GM19099 (cell line): ENCODE results near the gene FBXO21.

Experiments
- POLR2A ChIP-seq: IDR thresholded peaks from 3 replicates; pipeline ENCODE4 v1.6.1; 2011; ENCODE audit warnings: low read depth; ENCODE audit not compliant: insufficient read length; ENCODE audit errors: extremely low read depth

FBXO21 gene

DNA sequence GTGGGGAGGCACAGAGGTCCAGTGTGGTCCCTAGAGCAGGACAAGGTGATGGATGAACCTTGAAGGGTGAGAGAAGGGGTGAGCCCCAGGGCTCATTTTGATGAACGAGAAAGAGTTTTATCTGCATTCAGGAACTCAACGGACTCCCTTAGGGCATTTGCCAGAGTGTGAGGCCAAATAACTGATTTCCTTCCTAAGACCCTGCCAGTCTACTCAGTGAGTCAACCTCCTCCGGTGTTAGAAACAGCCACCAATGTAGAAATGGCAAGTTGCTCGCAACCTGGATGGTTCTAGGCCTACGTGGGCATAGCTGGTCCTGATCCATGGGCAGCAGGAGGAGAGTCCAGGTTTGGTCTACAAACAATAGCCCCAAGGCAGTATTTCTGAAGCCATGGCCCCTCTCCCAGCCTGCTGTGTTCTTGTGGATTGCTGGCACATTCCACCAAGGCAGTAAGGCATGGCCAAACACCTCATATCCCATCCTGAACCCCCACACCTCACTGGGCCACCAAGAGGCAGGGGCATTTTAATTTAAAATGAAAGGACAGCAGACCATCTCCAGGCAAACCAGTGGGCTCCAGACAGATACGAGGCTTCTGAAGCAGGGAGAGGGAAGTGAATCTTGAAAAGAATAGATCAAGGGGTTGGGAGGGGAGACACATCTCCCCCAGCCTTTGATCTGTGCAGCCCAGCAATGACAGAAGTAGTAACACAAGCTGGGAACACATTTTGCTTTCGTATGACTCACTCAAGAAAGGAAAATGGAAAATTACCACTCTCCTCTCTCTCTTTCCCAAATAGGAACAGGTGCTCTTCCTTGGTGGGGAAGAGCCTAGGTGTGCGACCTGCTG is 65.6 kb downstream of the FBXO21 start:
- TF ChIP-seq POLR2A = no peak

DNA sequence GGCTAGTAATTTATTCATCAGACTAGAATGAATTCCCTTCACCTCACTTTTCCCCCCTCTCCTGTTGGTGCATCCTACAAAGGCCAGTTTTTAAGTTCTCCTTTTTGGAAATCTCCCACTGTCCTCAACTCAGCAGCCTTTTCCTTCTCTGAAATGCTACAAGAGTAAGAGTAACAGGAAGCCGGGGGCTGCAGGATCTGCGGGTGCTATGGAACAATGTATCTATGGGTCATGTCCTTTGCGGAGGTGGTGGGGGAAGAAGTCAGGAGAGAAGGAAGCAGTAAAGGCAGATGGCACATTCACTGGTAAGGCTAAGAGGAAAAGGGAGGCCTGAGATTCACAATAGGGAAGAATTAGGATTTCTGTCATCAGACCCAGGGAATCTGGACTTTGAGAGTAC is 68.8 kb downstream of the FBXO21 start:
- TF ChIP-seq POLR2A = no peak

DNA sequence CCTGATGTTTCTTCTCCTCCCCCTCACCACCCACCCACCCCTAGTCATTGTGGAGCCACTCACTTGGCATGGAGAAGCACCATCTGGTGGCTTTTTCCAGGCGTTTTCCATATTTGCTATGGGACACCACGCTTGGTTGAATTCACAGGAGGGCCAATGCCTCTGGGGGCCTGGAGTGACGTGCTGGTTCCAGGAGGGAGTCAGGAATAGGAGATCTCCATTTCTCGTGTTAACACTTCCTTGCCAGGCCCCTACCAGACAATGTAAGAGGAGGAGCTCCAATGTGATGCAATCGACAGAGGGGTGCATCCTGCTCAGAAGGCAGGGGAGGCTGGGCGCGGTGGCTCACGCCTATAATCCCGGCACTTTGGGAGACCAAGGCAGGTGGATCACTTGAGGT is 69.5 kb downstream of the FBXO21 start:
- no peak for TF ChIP-seq POLR2A

DNA sequence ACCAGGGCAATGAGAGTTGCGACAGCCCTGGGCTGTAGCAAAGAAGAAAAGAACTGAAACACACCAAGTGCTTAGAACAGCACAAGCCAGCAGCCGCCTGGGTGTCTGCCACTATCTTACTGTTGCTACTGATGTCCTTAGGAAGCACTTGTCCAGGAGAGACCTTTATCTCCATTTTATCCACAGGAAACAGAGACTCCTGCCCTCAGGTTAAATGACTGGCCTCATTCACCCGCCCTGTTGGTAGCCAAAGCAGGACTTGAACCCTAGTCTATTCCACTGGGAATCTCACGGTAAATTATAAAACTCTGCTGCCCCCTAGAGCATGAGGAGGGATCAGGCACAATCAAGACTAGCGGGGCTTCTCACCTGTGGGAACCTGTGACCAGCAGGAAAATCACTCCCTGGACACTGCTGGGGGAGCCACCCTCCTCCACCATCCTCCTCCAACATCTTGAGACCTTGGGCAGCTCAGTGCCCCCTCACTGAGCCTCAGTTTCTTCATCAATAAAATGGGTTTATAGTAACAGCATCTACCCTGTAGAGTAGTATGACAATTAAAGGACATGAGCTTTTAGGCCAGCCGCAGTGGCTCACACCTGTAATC is 70.6 kb downstream of the FBXO21 start:
- TF ChIP-seq POLR2A = no peak

DNA sequence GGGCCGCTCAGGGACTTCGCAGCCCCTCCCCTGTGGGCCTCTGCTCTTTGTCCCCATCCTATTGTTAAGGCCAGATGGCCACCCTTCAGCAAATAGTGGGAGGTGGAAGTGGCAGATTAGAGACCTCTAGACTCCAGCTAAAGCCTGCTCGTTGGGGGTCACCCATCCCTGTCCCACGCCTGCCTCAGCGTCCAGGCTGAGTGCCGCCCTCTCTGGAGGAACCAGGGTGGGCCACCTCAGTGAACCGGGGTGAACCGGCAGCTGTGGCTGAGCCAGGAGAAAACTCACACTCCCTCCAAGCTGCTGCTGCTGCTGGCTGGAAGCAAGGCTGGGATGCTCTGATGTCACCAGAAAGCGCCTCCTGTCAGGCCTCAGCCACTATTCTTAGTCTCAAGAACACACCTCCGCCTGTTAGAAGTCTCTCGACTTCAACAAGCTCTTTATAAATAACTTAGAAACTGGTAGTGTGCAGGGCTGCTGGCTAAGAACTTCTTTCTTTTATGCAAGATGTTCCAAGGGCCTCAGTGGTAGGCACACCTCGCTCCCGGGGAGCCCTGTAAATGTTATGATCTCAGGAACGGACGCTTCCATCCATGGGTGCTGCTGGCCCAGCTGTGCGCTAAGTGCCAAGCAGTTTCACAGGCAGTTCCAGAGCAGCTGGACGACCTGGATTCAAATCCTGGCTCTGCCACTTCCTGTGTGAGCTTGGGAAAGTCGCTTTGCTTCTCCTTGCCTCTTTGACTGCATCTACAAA is 71.3 kb downstream of the FBXO21 start:
- TF ChIP-seq POLR2A = no peak

DNA sequence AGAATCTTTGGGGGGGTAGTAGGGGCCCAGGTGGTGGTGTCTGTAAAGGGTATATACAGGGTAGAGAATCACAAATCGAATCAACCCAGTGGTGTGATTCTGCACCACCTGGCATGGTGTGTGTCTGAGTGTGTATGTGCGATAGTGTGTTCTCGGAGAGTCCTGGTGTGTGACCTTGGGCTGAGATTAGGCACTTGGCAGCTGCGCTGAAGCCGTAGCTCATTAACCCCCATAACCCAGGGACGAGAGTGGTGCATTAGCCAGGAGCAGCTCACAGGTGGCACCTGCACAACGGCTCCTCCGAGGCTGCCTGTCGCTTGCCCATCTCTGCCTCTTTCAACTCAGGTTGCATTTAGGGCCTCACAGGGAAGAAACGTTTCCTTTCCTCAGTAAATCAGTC is 75.5 kb downstream of the FBXO21 start:
- no peak for TF ChIP-seq POLR2A

DNA sequence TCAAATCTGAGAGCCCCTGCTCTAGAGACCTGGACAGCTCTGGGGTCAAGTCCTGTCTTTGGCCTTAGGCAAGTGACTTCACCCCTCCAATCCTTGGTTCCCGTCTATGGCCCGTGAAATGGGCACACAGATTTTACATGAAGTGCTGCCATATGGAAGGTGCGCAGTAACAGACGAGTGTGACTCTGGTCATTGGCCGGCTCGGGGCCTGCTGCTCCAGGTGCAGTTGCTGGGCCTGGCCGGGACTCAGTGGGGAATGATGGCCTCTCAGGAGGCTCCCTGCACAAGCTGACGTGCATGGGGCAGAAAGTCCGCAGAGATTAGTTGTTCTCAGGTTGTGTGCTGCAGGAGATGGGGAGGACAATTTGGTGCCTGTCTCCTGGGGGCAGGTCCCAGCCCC is 77.0 kb downstream of the FBXO21 start:
- no peak for TF ChIP-seq POLR2A

DNA sequence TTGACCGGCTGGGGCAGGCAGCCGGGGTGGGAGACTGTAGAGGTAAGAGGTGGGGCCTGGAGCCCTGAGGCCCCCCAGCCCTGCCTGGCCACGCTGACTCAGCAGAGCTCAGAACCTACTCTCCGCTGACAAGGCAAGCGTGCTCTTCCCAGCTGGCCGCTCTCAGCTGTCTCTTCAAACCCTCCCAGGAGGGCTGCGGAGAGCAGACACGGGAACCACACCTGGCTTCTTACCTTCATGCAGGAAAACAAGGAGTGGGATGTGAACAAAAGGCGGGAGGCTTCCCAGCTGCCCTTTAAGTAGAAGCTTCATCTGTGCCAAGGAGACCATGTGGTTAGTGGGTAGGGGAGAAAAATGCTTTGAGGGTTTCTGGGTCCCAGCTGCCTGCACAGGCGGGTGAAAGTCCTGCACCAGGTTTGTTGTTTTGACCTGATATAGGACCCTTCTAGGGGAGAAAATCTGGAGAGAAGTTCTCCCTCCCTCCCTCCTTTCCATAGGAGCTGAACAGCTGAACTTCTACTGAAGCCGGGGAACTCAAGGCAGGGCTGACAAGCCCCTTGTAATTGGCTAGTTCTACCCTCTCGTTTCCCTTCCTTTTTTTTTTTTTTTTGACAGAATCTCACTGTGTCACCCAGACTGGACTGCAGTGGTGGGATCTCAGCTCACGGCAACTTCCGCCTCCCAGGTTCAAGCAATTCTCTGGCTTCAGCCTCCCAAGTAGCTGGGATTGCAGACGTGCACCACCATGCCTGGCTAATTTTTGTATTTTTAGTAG is 78.3 kb downstream of the FBXO21 start:
- TF ChIP-seq POLR2A = no peak

DNA sequence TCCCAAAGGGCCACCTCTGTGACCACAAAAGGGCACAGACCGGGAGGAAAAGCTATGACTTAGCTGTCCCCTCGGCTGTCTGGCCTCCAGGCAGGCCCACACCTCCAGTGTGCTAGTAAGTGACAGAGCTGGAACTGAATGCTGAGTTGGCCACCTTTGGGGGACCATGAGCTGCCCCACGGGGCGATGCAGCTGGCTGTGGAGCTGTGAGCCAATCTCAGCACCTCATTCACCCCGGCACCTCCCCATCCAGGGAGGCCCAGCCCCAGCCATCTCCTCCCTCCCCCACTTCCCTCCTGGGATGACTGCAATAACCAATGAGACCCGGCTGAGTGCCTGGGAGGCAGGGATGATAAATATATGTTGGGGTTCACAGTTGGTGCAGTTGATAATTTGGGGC is 78.9 kb downstream of the FBXO21 start:
- no peak for TF ChIP-seq POLR2A

DNA sequence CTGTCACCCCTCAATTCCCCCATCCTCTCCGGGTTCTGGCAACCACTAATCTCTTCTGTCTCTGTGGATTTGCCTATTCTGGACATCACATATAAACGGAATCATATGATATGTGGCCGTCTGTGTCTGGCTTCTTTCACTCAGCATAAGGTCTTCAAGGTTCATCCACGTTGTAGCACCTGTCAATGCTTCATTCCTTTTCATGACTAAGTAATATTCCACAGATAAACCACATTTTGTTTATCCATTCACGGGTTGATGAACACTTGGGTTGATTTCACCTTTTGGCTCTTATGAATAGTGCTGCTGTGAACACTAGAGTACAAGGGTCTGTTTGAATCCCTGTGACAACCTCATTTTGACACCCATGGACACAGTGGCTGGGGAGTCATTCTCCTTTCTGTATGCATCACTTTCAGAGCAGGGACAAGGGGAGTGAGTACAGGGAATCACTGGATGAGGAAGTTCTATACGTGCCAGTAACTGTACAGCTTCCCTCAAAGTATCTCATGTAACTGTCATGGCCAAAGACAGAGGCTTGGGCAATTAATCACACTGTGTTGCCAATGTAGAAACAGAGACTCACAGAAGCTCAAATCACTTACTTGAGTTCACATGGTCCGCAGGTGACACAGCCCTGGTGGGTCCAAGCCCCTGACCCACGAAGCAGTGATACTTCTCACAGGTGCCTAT is 80.2 kb downstream of the FBXO21 start:
- TF ChIP-seq POLR2A = no peak

DNA sequence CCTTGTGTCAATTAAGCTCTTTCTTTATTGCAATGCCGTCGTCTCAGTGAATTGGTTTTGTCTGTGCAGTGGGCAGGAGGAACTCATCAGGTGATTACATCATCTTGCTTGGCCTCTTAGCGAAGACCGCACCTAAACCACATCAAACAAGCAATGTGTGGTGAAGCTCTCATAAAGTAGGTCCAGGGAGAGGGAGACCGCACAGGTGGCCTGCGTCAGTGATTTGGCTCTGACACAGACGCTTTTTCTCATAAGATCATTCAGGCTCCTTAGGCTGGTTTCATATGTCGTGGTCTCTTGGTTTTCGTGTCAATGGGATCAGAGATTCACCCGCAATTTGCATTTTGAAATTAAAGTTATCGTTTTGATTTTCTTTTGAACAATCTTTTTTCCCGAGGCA is 84.4 kb downstream of the FBXO21 start:
- TF ChIP-seq POLR2A = no peak

DNA sequence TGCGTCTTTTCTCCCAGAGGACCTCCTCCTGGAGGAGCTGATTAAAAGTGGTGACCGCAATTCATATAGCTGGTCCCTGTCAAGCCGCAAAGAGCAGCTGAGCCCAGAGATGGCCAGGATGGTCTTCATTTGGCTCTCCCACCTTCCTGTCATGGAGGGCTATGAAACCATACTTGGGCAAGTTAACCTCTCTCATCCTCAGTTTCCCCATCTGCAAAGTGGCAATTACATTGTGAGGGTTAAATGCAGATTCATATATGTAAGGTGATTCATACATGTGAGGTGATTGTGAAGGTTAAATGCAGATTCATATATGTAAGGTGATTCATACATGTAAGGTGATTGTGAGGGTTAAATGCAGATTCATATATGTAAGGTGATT is 87.5 kb downstream of the FBXO21 start:
- no peak for TF ChIP-seq POLR2A

DNA sequence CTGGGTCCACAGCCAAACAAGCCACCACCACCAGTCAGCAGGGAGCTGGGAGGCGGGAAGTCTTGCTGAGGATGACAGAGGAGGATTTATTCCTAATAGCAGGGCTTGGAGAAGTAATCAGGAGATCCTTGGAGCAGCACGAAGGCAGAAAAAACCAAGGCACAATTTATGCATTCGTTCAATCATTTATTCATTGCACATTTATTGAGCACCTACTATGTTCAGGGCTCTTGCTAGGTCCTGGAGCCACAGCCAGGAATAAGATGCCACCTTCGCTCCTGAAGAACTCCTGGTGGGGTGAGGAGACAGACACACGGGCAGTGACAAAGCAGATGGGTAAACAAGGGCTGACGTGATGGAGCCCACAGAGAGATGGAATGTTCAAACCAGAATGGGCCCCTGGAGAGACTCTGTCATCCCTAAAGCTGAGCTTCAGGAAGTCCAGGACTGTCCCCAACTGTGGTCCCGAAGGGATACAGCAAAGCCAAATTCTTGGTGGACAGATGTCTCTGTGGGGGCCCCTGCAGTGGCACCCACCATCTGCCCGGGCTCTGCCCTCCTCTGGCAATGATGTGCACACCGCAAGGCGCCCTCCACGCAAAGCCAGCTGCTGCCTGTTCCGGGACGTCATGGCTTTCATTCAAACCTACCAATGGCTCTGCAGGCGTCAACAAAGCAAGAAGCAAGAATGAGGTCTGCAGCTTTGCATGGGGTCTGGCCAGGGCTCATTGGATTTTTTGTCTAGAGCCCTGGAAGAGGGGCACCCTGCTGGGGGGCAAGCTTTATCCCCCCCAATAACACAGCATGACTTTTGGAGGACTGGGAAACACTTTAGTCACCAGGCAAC is 88.1 kb downstream of the FBXO21 start:
- no peak for TF ChIP-seq POLR2A
